GM23338 (cell line): Measurements from ENCODE around the gene GET4. TPM values are rescaled to one million over a fixed set of nuclear protein-coding genes. Genes with fewer than 3 reads are reported as not detected.

Source experiments
- ATAC-seq: fragments of 200-7000 bp; cut with Tn5 transposase; 3 replicates; pipeline ENCODE4 v1.9.1; 2020
- DNase-seq: peaks from one replicate; pipeline ENCODE4 v3.0.0-alpha.2; 2015; ENCODE audit warnings: low spot score
- H2AFZ ChIP-seq: fragments of 200-600 bp; sonication (generic); 2 replicates; pipeline ENCODE4 v1.8.0; 2016; ENCODE audit warnings: antibody characterized with exemption, mild to moderate bottlenecking, moderate library complexity
- H3F3A ChIP-seq: fragments of 200-600 bp; sonication (generic); replicated peaks from 2 replicates; pipeline ENCODE4 v1.8.0; 2017; ENCODE audit warnings: antibody characterized with exemption, mixed run types, low read depth
- H3K27ac ChIP-seq: fragments of 200-600 bp; sonication (generic); 2 replicates; pipeline ENCODE4 v1.6.1; 2016; ENCODE audit warnings: low read depth
- H3K27me3 ChIP-seq: fragments of 200-600 bp; sonication (generic); 2 replicates; pipeline ENCODE4 v1.8.0; 2016; ENCODE audit warnings: mild to moderate bottlenecking, mixed run types, moderate library complexity; ENCODE audit not compliant: insufficient read depth
- H3K36me3 ChIP-seq: fragments of 200-600 bp; sonication (generic); 2 replicates; pipeline ENCODE4 v1.8.0; 2016; ENCODE audit warnings: mild to moderate bottlenecking; ENCODE audit not compliant: insufficient read depth
- H3K4me1 ChIP-seq: fragments of 200-600 bp; sonication (generic); 2 replicates; pipeline ENCODE4 v1.8.0; 2016; ENCODE audit warnings: mild to moderate bottlenecking, moderate library complexity; ENCODE audit not compliant: insufficient read depth
- H3K4me2 ChIP-seq: fragments of 200-600 bp; sonication (generic); 2 replicates; pipeline ENCODE4 v1.7.1; 2017; ENCODE audit warnings: mixed run types
- H3K4me3 ChIP-seq: fragments of 200-600 bp; sonication (generic); 2 replicates; pipeline ENCODE4 v1.6.1; 2016; ENCODE audit warnings: mixed run types
- H3K79me2 ChIP-seq: fragments of 200-600 bp; sonication (generic); replicated peaks from 2 replicates; pipeline ENCODE4 v1.8.0; 2017; ENCODE audit warnings: mild to moderate bottlenecking; ENCODE audit not compliant: insufficient read depth
- H3K9me2 ChIP-seq: fragments of 200-600 bp; sonication (generic); 2 replicates; pipeline ENCODE4 v1.8.0; 2017; ENCODE audit not compliant: insufficient read depth
- H4K20me1 ChIP-seq: fragments of 200-600 bp; sonication (generic); replicated peaks from 2 replicates; pipeline ENCODE4 v1.8.0; 2017; ENCODE audit warnings: mild to moderate bottlenecking; ENCODE audit not compliant: insufficient read depth
- H3K27ac Mint-ChIP-seq: 2 replicates; pipeline ENCODE4 v1.8.0; 2020; ENCODE audit warnings: inconsistent platforms, mild to moderate bottlenecking, moderate library complexity, mixed read lengths
- H3K27me3 Mint-ChIP-seq: 3 replicates; pipeline ENCODE4 v1.8.0; 2022; ENCODE audit warnings: low read depth, mild to moderate bottlenecking, moderate library complexity, mixed read lengths, inconsistent platforms; ENCODE audit not compliant: insufficient read depth, poor library complexity
- H3K36me3 Mint-ChIP-seq: 3 replicates; pipeline ENCODE4 v1.8.0; 2021; ENCODE audit warnings: low read depth, mild to moderate bottlenecking, inconsistent platforms, moderate library complexity, mixed read lengths
- H3K4me1 Mint-ChIP-seq: 3 replicates; pipeline ENCODE4 v1.8.0; 2020; ENCODE audit warnings: mild to moderate bottlenecking, inconsistent platforms, mixed read lengths
- H3K4me3 Mint-ChIP-seq: 3 replicates; pipeline ENCODE4 v1.8.0; 2021; ENCODE audit warnings: moderate library complexity, mild to moderate bottlenecking, inconsistent platforms, mixed read lengths
- H3K9me3 Mint-ChIP-seq: 3 replicates; pipeline ENCODE4 v1.8.0; 2020; ENCODE audit warnings: moderate library complexity, mild to moderate bottlenecking, inconsistent platforms, mixed read lengths
- CREB1 ChIP-seq: fragments of 250-450 bp; sonication (Bioruptor Pico); IDR thresholded peaks from 2 replicates; pipeline ENCODE4 v1.5.0; 2020; ENCODE audit warnings: low read depth, mild to moderate bottlenecking, moderate library complexity
- CTCF ChIP-seq, 2 experiments: fragments of 200-600 bp in 1 of 2; sonication (generic) in 1 of 2; conservative IDR thresholded peaks; 2 replicates each; pipeline versions ENCODE4 v1.5.1 to v1.6.1; 2016 to 2017; ENCODE audit warnings: antibody characterized with exemption in 2 of 2, low read depth in 2 of 2, mild to moderate bottlenecking in 2 of 2, moderate library complexity in 1 of 2
- ETS1 ChIP-seq: IDR thresholded peaks from 2 replicates; pipeline ENCODE4 v1.6.1; 2016; ENCODE audit warnings: antibody characterized with exemption
- EZH2 ChIP-seq: fragments of 200-600 bp; sonication (generic); IDR thresholded peaks from one replicate; pipeline ENCODE4 v1.8.0; 2017; ENCODE audit warnings: antibody characterized with exemption, mild to moderate bottlenecking, low read depth; ENCODE audit not compliant: unreplicated experiment
- EZH2phosphoT487 ChIP-seq: fragments of 200-600 bp; sonication (generic); IDR thresholded peaks from one replicate; pipeline ENCODE4 v1.8.1; 2018; ENCODE audit warnings: antibody characterized with exemption; ENCODE audit not compliant: unreplicated experiment
- JUNB ChIP-seq: IDR thresholded peaks from one replicate; pipeline ENCODE4 v1.6.1; 2016; ENCODE audit warnings: antibody characterized with exemption; ENCODE audit not compliant: unreplicated experiment
- NANOG ChIP-seq: IDR thresholded peaks from 2 replicates; pipeline ENCODE4 v1.6.1; 2016; ENCODE audit warnings: antibody characterized with exemption, borderline replicate concordance
- POLR2AphosphoS5 ChIP-seq: IDR thresholded peaks from 2 replicates; pipeline ENCODE4 v1.6.1; 2016; ENCODE audit warnings: antibody characterized with exemption, low read depth
- STAT1 ChIP-seq: IDR thresholded peaks from one replicate; pipeline ENCODE4 v1.6.1; 2016; ENCODE audit warnings: antibody characterized with exemption; ENCODE audit not compliant: unreplicated experiment
- ZNF114 ChIP-seq: fragments of 250-450 bp; sonication (Bioruptor Pico); IDR thresholded peaks from 2 replicates; pipeline ENCODE4 v1.5.0; 2020; ENCODE audit warnings: mild to moderate bottlenecking, moderate library complexity
- ZNF331 ChIP-seq: fragments of 250-450 bp; sonication (Bioruptor Pico); IDR thresholded peaks from 2 replicates; pipeline ENCODE4 v1.5.0; 2020; ENCODE audit warnings: low read depth, mild to moderate bottlenecking, moderate library complexity
- ZNF462 ChIP-seq: fragments of 250-450 bp; sonication (Bioruptor Pico); IDR thresholded peaks from 2 replicates; pipeline ENCODE4 v1.5.0; 2020; ENCODE audit warnings: mild to moderate bottlenecking, moderate library complexity
- polyA plus RNA-seq: library from polyadenylated mRNA; unstranded; fragments of >200 nt; fragmentation: Nextera tagmentation; extraction: Ambion mirVana; gene quantifications from 2 replicates; pipeline ENCODE4 v1.2.1, GENCODE V29; 2016
- total RNA-seq: library from RNA; depleted of rRNA; stranded (reverse); fragments of >200 nt; shearing (Covaris generic); gene quantifications from 2 replicates; pipeline ENCODE4 v1.2.3, GENCODE V29; 2014
- TF ChIP-seq, protein P1 (sequence below): IDR thresholded peaks from one replicate; pipeline ENCODE4 v1.6.1; 2018; ENCODE audit warnings: antibody characterized with exemption; ENCODE audit not compliant: unreplicated experiment

Gene GET4
- total and polyA plus RNA-seq, 2 experiments from 2014 or later: 48.0 to 79.1 TPM

DNA sequence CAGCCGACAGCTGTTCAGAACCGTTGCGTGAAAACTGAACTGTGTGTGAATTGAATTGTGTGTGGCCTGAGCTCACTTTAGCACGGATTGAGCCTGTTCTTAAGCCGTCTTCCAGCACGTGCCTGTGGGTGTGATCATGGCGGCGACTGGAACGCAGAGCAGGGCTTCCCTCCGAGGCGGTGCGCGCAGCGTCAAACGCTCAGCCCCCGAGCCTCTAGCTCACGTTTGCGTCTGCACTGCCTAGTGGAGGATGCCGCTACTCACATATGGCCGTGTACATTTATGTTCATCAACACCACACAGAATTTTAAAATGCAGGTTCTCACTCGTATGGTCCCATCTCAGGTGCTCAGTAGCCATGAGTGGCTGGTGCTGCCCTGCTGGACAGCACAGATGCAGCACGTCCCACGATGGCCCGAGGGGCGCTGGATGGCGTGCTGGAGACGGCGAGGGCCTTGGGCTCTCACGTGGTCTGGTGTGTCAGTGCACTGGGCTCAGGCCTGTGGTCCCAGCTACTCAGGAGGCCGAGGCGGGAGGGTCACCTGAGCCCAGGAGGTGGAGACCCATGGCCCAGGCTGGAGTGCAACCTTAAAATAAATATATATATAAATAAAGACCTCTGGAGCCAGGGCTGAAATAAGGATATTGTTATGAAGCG, 22.1 kb upstream of the GET4 start:
- Mint-ChIP-seq H3K4me1 (no peaks in the 10 kb centered on the region; the same call in 2 of the 3 replicates), H3K4me3 (no peak overlapping the region), H3K27ac (no peak overlapping the region), H3K36me3 (peaks cover 82% of the 10 kb centered on the region), H3K9me3 (no peaks in the 10 kb centered on the region), H3K27me3 (peaks cover 2% of the 10 kb centered on the region)
- ATAC-seq (no peak), DNase-seq (no peak)
- H3K36me3 ChIP-seq: peaks cover 30% of the 10 kb centered on the region; the same call in 1 of the 2 replicates
- no peak overlapping the region for H3K4me3 ChIP-seq
- peaks cover 18% of the 10 kb centered on the region for H4K20me1 ChIP-seq
- H3K9me2 ChIP-seq: no peaks in the 10 kb centered on the region
- no peaks in the 10 kb centered on the region for H3K4me1 ChIP-seq
- no peak overlapping the region for H3K4me2 ChIP-seq
- no peak overlapping the region for H2AFZ ChIP-seq
- TF ChIP-seq NANOG (no peak), POLR2AphosphoS5 (no peak), JUNB (no peak), ZNF114 (CRISPR knock-in tag) (no peak), ZNF462 (CRISPR knock-in tag) (no peak), EZH2 (no peak), ETS1 (no peak), STAT1 (no peak), CTCF (conservative IDR thresholded peaks at IDR 0.05; ENCODE audit: low read depth in 2 of 2) (no peak), CREB1 (no peak), ZNF331 (no peak), EZH2phosphoT487 (no peak)
- TF ChIP-seq, protein P1, sequence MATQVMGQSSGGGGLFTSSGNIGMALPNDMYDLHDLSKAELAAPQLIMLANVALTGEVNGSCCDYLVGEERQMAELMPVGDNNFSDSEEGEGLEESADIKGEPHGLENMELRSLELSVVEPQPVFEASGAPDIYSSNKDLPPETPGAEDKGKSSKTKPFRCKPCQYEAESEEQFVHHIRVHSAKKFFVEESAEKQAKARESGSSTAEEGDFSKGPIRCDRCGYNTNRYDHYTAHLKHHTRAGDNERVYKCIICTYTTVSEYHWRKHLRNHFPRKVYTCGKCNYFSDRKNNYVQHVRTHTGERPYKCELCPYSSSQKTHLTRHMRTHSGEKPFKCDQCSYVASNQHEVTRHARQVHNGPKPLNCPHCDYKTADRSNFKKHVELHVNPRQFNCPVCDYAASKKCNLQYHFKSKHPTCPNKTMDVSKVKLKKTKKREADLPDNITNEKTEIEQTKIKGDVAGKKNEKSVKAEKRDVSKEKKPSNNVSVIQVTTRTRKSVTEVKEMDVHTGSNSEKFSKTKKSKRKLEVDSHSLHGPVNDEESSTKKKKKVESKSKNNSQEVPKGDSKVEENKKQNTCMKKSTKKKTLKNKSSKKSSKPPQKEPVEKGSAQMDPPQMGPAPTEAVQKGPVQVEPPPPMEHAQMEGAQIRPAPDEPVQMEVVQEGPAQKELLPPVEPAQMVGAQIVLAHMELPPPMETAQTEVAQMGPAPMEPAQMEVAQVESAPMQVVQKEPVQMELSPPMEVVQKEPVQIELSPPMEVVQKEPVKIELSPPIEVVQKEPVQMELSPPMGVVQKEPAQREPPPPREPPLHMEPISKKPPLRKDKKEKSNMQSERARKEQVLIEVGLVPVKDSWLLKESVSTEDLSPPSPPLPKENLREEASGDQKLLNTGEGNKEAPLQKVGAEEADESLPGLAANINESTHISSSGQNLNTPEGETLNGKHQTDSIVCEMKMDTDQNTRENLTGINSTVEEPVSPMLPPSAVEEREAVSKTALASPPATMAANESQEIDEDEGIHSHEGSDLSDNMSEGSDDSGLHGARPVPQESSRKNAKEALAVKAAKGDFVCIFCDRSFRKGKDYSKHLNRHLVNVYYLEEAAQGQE: no peak
- H3F3A ChIP-seq: no peaks in the 10 kb centered on the region
- H3K27ac ChIP-seq: no peak overlapping the region
- no peaks in the 10 kb centered on the region for H3K27me3 ChIP-seq
- peaks cover 24% of the 10 kb centered on the region for H3K79me2 ChIP-seq
